ENCODE results near the gene GARNL3.

DNA sequence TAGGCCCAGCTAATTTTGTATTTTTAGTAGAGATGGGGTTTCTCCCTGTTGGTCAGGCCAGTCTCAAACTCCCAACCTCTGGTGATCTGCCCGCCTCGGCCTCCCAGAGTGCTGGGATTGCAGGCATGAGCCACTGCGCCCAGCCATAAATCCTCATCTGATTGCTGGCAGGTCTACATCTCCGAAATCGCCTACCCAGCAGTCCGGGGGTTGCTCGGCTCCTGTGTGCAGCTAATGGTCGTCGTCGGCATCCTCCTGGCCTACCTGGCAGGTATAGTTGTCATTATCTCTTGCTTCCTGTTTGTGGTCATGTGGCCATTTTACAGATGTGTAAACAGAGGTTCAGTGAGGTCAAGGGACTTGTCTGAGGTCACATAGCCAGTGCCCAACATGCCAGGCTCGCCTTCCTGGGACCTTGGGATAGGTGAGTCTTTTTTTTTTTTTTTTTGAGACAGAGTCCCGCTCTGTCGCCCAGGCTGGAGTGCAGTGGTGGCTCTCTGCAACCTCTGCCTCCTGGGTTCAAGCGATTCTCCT is 135.2 kb downstream of the GARNL3 start:
- TF ChIP-seq CTCF (IDR thresholded peaks at IDR 0.05; ENCODE audit: insufficient read depth, low read length): no peak
- no peak for TF ChIP-seq POLR2AphosphoS5 (IDR thresholded peaks at IDR 0.05; ENCODE audit: low read depth)
- TF ChIP-seq, protein P1, sequence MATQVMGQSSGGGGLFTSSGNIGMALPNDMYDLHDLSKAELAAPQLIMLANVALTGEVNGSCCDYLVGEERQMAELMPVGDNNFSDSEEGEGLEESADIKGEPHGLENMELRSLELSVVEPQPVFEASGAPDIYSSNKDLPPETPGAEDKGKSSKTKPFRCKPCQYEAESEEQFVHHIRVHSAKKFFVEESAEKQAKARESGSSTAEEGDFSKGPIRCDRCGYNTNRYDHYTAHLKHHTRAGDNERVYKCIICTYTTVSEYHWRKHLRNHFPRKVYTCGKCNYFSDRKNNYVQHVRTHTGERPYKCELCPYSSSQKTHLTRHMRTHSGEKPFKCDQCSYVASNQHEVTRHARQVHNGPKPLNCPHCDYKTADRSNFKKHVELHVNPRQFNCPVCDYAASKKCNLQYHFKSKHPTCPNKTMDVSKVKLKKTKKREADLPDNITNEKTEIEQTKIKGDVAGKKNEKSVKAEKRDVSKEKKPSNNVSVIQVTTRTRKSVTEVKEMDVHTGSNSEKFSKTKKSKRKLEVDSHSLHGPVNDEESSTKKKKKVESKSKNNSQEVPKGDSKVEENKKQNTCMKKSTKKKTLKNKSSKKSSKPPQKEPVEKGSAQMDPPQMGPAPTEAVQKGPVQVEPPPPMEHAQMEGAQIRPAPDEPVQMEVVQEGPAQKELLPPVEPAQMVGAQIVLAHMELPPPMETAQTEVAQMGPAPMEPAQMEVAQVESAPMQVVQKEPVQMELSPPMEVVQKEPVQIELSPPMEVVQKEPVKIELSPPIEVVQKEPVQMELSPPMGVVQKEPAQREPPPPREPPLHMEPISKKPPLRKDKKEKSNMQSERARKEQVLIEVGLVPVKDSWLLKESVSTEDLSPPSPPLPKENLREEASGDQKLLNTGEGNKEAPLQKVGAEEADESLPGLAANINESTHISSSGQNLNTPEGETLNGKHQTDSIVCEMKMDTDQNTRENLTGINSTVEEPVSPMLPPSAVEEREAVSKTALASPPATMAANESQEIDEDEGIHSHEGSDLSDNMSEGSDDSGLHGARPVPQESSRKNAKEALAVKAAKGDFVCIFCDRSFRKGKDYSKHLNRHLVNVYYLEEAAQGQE (IDR thresholded peaks at IDR 0.05; ENCODE audit: insufficient replicate concordance, low read depth): no peak
- no peak for TF ChIP-seq SPI1 (IDR thresholded peaks at IDR 0.05; ENCODE audit: borderline replicate concordance, low read depth)

Data from HL-60 (cell line).